Kidney (tissue), 14 donors: ENCODE data around the gene IL17RB. TPM values are rescaled to one million over a fixed set of nuclear protein-coding genes. Genes with fewer than 3 reads are reported as not detected.

Experiments used
- DNase-seq, 5 donors: peaks; one replicate each; pipeline ENCODE4 v3.0.0-alpha.2; 2013 to 2020
- FAIRE-seq: peaks from 2 replicates; lab custom pipeline; 2012; peaks lifted over from hg19 to GRCh38; lab: Jason Lieb, UNC
- H3K27ac ChIP-seq, 2 donors: one replicate each; pipeline ENCODE4 v1.7.0; 2013; ENCODE audit warnings: low read depth in 2 of 2, low read length in 2 of 2, inconsistent platforms in 1 of 2
- H3K27me3 ChIP-seq: one replicate; pipeline ENCODE4 v1.7.1; 2013; ENCODE audit warnings: low read length, inconsistent platforms; ENCODE audit not compliant: control insufficient read depth, insufficient read depth
- H3K36me3 ChIP-seq, 3 donors: one replicate each; pipeline versions ENCODE4 v1.7.0 to v1.7.1; 2013; ENCODE audit warnings: low read length in 3 of 3, control low read depth in 1 of 3, inconsistent platforms in 1 of 3; ENCODE audit not compliant: insufficient read depth in 3 of 3, control insufficient read depth in 2 of 3
- H3K4me1 ChIP-seq, 3 donors: one replicate each; pipeline versions ENCODE4 v1.7.0 to v1.7.1; 2013; ENCODE audit warnings: low read length in 3 of 3, inconsistent platforms in 1 of 3, low read depth in 1 of 3; ENCODE audit not compliant: control insufficient read depth in 2 of 3, insufficient read depth in 2 of 3
- H3K4me3 ChIP-seq, 3 donors: one replicate each; pipeline versions ENCODE4 v1.7.0 to v1.8.1; 2013; ENCODE audit warnings: low read length in 3 of 3, control low read depth in 1 of 3, inconsistent platforms in 1 of 3
- H3K9ac ChIP-seq, 3 donors: one replicate each; pipeline versions ENCODE4 v1.7.0 to v1.7.1; 2013; ENCODE audit warnings: low read length in 3 of 3, control low read depth in 1 of 3, inconsistent platforms in 1 of 3
- H3K9me3 ChIP-seq, 3 donors: one replicate each; pipeline versions ENCODE4 v1.7.0 to v1.7.1; 2013; ENCODE audit warnings: low read length in 3 of 3, control low read depth in 1 of 3, inconsistent platforms in 1 of 3; ENCODE audit not compliant: control insufficient read depth in 2 of 3, insufficient read depth in 1 of 3
- intact Hi-C: fragments of 100-400 bp; cut with DNase I; formaldehyde crosslinking; loops from one replicate; pipeline ENCODE4 v1.11.1; 2022
- polyA plus RNA-seq: library from polyadenylated mRNA; stranded (reverse); fragments of 350-450 nt; fragmentation: Illumina TruSeq; extraction: RNeasy Lipid Tissue Mini Kit (QIAGEN cat#74804); gene quantifications from one replicate; pipeline ENCODE4 v1.2.3, GENCODE V29; 2014; ENCODE audit warnings: low read depth, low replicate concordance; ENCODE audit not compliant: insufficient read depth
- total RNA-seq: library from RNA; stranded (reverse); fragmentation: NEBNext Ultra II Directional; extraction: Animal tissue kit (Norgen Biotek cat#: 25700); gene quantifications from one replicate; pipeline ENCODE4 v1.2.1, GENCODE V29; 2021
- TF ChIP-seq, protein P1 (sequence below): IDR thresholded peaks from 3 replicates; pipeline ENCODE4 v1.5.1; 2012; ENCODE audit warnings: mild to moderate bottlenecking, moderate library complexity, borderline replicate concordance; ENCODE audit not compliant: insufficient read depth; ENCODE audit errors: extremely low read depth
- donor health status: control.
- donor health status: control.
- donor health status: control.
- donor health status: control.
- donor health status: control.
- donor health status: DM: yes; HTN: yes; CAD: no.
- donor health status: Normal renal cell carcinoma (clear cell type).

IL17RB gene
- total and polyA plus RNA-seq, 2 donors from 2014 or later: 27.7 to 87.4 TPM

DNA sequence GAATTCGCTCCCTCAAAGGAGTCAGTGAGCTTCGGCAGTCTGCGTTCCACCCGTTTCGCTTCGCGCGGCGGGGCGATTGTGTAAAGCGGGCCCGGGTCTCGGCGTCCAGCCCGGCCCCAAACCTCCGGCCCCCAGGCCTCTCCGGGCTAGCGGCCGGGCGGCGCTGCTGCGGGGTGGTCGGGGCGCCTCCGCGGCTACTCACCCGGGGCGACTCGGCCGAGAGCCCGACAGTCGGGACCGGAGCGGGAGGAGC is 561 bp upstream of the IL17RB start:
- TF ChIP-seq, protein P1, sequence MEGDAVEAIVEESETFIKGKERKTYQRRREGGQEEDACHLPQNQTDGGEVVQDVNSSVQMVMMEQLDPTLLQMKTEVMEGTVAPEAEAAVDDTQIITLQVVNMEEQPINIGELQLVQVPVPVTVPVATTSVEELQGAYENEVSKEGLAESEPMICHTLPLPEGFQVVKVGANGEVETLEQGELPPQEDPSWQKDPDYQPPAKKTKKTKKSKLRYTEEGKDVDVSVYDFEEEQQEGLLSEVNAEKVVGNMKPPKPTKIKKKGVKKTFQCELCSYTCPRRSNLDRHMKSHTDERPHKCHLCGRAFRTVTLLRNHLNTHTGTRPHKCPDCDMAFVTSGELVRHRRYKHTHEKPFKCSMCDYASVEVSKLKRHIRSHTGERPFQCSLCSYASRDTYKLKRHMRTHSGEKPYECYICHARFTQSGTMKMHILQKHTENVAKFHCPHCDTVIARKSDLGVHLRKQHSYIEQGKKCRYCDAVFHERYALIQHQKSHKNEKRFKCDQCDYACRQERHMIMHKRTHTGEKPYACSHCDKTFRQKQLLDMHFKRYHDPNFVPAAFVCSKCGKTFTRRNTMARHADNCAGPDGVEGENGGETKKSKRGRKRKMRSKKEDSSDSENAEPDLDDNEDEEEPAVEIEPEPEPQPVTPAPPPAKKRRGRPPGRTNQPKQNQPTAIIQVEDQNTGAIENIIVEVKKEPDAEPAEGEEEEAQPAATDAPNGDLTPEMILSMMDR: no peak
- FAIRE-seq (no peak), DNase-seq (no peak)
- H3K4me3 ChIP-seq: peak overlapping the region; percentile 65 to 79 (median 69)
- peaks cover 7% of the 10 kb centered on the region for H3K27me3 ChIP-seq
- H3K4me1 ChIP-seq: peaks cover 0 to 17% (median 14%) of the 10 kb centered on the region in 3 donors
- peak overlapping the region in 2 of 3 donors; percentile 63 to 77 for H3K9ac ChIP-seq
- intact Hi-C loops: no loop called here
- H3K36me3 ChIP-seq: no peaks in the 10 kb centered on the region
- H3K9me3 ChIP-seq: no peaks in the 10 kb centered on the region
- H3K27ac ChIP-seq: peak overlapping the region; percentile 94 to 95

DNA sequence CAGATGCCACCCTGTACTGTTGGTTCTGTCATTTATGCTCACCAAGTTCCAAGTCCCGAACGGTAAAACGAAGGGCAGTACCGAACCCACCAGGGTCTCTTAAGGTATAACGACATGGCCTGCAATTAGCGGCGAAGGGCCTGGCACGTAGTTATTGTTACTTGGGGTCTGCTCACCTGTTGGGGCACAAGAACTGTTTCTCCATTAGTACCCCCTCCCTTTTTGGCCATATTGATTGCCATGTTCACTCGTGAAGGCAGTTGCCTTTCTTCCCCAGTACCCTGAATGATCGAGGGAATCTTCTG is 435 bp downstream of the IL17RB start:
- FAIRE-seq: no peak
- Histone ChIP-seq H3K9me3 (no peaks in the 10 kb centered on the region), H3K4me3 (peak overlapping the region; percentile 16 to 79 (median 43)), H3K4me1 (peaks cover 0 to 14% (median 11%) of the 10 kb centered on the region in 3 donors), H3K9ac (peak overlapping the region in 2 of 3 donors; percentile 26 to 77), H3K27ac (peak overlapping the region in 1 of 2 donors; percentile 44), H3K36me3 (no peaks in the 10 kb centered on the region), H3K27me3 (peaks cover 7% of the 10 kb centered on the region)
- intact Hi-C loops: no loop called here
- TF ChIP-seq, protein P1: no peak
- DNase-seq: no peak

DNA sequence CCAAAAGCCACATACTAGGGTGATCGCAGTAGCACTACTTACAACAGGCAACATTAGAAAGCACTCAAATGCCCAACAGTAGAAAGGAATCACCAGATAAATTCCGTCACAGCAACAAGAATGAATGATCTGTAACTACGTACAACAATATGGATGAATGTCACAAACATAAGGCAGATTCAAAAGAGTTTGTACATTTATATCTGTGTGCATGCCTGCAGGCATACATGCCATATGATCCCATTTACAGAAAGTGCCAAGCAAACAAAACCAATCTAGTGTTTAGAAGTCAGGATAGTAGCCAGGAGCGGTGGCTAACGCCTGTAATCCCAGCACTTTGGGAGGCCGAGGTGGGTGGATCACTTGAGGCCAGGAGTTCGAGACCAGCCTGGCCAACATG is 3.5 kb downstream of the IL17RB start:
- Histone ChIP-seq H3K4me3 (no peak overlapping the region), H3K27ac (no peak overlapping the region), H3K27me3 (peaks cover 7% of the 10 kb centered on the region), H3K9me3 (no peaks in the 10 kb centered on the region), H3K36me3 (peaks cover 0 to 2% (median 0%) of the 10 kb centered on the region in 3 donors), H3K4me1 (peaks cover 0 to 7% (median 0%) of the 10 kb centered on the region in 3 donors), H3K9ac (no peak overlapping the region)
- TF ChIP-seq, protein P1: no peak
- no peak for FAIRE-seq
- intact Hi-C loops: no loop called here
- no peak for DNase-seq

DNA sequence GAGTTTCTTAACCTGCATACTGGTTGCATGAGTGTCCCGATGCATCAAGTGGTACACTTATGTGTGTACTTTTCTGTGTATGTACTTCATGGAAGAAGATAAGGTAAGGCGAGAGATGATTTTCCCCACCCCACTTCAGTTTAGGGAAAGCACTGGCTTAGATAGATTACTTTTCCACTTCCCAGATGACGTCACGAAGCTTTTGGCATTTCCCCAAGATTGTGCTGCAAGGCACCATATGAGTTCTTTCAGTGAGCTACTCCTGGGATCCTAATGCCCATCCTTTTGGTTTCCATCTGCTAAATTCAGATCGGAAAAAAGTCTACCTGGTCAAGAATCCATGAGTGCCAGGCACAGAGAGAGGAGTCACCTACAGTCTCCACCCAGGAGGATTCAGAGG is 4.5 kb downstream of the IL17RB start:
- Histone ChIP-seq H3K4me1 (peaks cover 0 to 5% (median 0%) of the 10 kb centered on the region in 3 donors), H3K27ac (no peak overlapping the region), H3K36me3 (peaks cover 0 to 2% (median 0%) of the 10 kb centered on the region in 3 donors), H3K4me3 (no peak overlapping the region), H3K27me3 (peaks cover 7% of the 10 kb centered on the region), H3K9me3 (no peaks in the 10 kb centered on the region), H3K9ac (no peak overlapping the region)
- FAIRE-seq: no peak
- TF ChIP-seq, protein P1: no peak
- DNase-seq: peak in 1 of 5 donors; percentile 62
- intact Hi-C loops: no loop called here
